Renal pelvis (tissue), 12 donors: ENCODE measurements around the gene CRACR2B. TPM values are rescaled to one million over a fixed set of nuclear protein-coding genes. Genes with fewer than 3 reads are reported as not detected.

Experiments
- DNase-seq: peaks from one replicate; pipeline ENCODE4 v3.0.0-alpha.2; 2013
- long read RNA-seq, 16 experiments: transcript quantifications; one replicate each; lab custom pipeline, GENCODE V29; 2026
- polyA plus RNA-seq, 3 donors: library from polyadenylated mRNA; unstranded; fragments of 120-200 nt; gene quantifications; one replicate each; pipeline ENCODE4 v1.2.1, GENCODE V29; 2013; ENCODE audit not compliant: insufficient read length in 3 of 3

The CRACR2B gene
- 10 to 100 TPM; 16.7 to 21.7 (median 20.0) TPM for polyA plus RNA-seq
- long read RNA-seq, donor 1, partial matches to known transcripts = 0 of 1 reads
- long read RNA-seq, donor 1, other reads (novel, unspliced or antisense) = 0 of 1 reads
- long read RNA-seq, donor 2, partial matches to known transcripts = 0 of 2 reads
- long read RNA-seq, donor 2, other reads (novel, unspliced or antisense) = 0 of 2 reads
- long read RNA-seq, donor 3, partial matches to known transcripts = 0 of 3 reads
- long read RNA-seq, donor 3, other reads (novel, unspliced or antisense) = 0 of 3 reads
- long read RNA-seq, donor 4, partial matches to known transcripts = 0 of 4 reads
- long read RNA-seq, donor 4, other reads (novel, unspliced or antisense) = 0 of 4 reads
- long read RNA-seq, donor 5, partial matches to known transcripts = 6 of 8 reads
- long read RNA-seq, donor 5, other reads (novel, unspliced or antisense) = 0 of 8 reads
- long read RNA-seq, donor 6, partial matches to known transcripts = 0 of 1 reads
- long read RNA-seq, donor 6, other reads (novel, unspliced or antisense) = 0 of 1 reads
- long read RNA-seq, donor 7, partial matches to known transcripts = 0 of 3 reads
- long read RNA-seq, donor 7, other reads (novel, unspliced or antisense) = 0 of 3 reads
- long read RNA-seq, donor 8, partial matches to known transcripts = 0 of 2 reads
- long read RNA-seq, donor 8, other reads (novel, unspliced or antisense) = 0 of 2 reads
- long read RNA-seq, donor 9, partial matches to known transcripts = 16 of 24 reads
- long read RNA-seq, donor 9, other reads (novel, unspliced or antisense) = 0 of 24 reads
- long read RNA-seq, donor 10, partial matches to known transcripts = 0 of 5 reads
- long read RNA-seq, donor 10, other reads (novel, unspliced or antisense) = 0 of 5 reads
- long read RNA-seq, donor 11, partial matches to known transcripts = 0 of 3 reads
- long read RNA-seq, donor 11, other reads (novel, unspliced or antisense) = 0 of 3 reads
- long read RNA-seq, donor 12, transcript CRACR2B-203 (4 exons, 714 nt) = major isoform, 5 of 17 reads
- long read RNA-seq, donor 12, partial matches to known transcripts = 9 of 17 reads
- long read RNA-seq, donor 12, other reads (novel, unspliced or antisense) = 0 of 17 reads
- long read RNA-seq, donor 13, partial matches to known transcripts = 0 of 2 reads
- long read RNA-seq, donor 13, other reads (novel, unspliced or antisense) = 0 of 2 reads
- long read RNA-seq, donor 14 = 0 reads
- long read RNA-seq, donor 15, partial matches to known transcripts = 8 of 16 reads
- long read RNA-seq, donor 15, other reads (novel, unspliced or antisense) = 0 of 16 reads
- long read RNA-seq, donor 16, partial matches to known transcripts = 0 of 3 reads
- long read RNA-seq, donor 16, other reads (novel, unspliced or antisense) = 0 of 3 reads

DNA sequence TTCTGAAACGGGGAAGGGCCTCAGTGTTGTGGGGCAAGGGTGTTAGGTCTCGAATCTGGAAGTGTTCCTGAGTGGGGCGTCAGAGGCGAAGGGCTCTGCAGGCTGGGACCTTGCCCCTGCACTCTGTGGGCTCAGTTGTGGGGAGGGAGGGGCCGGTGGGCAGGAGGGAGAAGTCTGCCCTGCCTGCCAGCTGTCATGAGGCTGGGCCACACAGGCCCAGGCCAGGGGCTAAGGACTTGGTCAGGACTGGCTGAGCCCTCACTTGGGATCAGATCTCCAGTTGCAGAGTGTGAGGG, at the start of gene CRACR2B:
TSS of gene CRACR2B (plus strand) at position 23 of the 296 bp plus-strand sequence. CDS start 689 bp downstream, outside the sequence.
- DNase-seq = no peak

DNA sequence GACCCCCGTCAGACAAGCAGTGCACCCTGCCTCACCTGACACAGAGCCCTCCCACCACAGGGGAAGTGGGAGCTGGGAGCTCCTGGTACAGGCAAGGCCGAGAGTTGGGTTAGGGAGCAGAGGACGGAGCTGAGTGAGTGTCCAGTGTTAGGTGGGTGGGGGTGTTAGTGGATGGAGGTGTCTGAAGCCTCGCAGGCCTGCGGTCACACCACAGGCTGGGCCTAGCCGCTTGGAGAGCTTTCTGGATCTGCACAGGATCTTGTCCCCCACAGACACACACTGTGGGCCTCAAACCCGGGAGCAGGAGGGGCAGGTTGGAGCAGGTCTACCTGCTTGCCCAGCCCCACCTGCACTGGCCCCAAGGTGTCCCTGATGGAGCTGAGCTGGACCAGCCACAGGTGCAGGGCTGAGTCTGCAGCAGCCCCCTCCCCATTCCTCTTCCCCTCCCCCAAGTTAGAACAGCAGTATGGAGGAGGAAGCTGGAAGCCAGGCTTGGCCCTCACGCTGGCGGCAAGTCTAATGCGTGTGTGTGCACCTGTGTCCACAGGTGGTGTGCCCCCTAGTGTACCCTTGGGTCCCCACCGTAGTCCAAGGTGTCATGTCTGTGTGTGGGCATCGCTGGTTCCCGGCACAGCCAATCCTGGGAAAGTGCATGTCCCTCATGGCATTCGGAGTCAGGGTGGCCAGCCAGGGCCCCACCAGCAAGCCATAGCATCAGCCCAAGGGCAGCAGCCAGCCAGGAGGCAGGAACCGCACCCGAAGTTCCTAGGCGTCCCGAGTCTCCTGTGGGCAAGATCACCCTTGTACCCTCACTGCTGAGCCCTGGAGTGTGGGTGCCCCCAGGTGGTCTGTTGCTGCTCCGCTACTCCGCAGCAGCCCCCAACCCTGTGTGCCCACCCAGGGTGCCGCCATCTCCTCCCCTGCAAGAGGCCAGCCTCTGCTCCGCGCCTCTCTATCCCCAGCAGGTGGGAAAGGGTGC, 48.5 kb upstream of the CRACR2B start:
- DNase-seq = no peak

DNA sequence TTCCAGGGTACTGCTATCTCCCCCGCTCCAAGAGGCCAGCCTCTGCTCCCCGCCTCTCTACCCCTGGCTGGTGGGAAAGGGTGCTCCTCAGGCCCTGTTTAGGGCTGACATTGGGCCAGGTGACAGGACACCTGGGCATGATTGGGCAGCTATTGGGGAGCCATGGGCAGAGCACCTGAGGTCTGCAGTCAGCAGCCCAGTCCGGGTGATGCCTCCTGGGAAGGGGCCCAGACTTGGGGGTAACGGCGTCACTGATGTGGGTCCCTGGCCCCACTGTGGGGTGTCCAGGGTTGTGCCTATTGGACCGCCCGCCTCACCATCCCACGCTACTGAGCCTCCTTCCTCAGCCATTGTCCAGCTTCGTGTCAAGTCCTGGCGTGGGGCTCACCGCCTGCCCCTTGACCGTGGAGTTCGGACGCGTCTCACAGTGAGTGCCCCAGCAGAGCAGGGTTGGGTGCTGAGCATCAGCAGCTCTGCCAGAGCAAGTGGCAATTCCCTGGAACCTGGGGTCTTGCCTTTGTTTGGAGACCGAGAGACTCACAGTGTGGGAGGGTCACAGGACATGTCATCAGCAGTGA, 47.7 kb upstream of the CRACR2B start:
- no peak for DNase-seq

GRCh38 chr11:782264-783174, 45.2 kb upstream of the CRACR2B start:
- DNase-seq = no peak

DNA sequence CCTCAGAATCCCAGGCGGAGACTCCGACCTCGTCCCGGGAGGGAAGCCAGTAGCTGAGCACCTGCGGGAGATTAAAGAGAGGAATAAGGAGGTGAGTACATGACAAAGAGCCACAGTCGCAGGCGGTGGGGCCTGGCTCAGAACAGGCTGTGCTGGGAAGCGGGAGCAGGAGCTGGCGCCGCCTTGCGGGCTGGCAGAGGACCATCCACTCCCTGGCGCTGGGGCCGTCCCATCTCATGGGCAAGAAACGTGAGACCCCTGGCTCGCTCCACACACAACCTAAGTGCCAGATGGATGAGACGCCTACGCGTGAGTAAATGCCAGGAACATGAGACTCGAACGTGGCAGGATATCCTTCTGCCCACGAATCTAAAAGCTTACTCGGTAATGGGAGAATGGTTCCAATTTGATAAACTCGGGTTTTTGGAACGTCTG, 44.1 kb upstream of the CRACR2B start:
- peak; percentile 85 for DNase-seq

- no peak for DNase-seq
Measured at GRCh38 chr11:786235-787083, 41.3 kb upstream of the CRACR2B start.

- no peak for DNase-seq
Measured at GRCh38 chr11:787084-787675, 40.5 kb upstream of the CRACR2B start.

DNA sequence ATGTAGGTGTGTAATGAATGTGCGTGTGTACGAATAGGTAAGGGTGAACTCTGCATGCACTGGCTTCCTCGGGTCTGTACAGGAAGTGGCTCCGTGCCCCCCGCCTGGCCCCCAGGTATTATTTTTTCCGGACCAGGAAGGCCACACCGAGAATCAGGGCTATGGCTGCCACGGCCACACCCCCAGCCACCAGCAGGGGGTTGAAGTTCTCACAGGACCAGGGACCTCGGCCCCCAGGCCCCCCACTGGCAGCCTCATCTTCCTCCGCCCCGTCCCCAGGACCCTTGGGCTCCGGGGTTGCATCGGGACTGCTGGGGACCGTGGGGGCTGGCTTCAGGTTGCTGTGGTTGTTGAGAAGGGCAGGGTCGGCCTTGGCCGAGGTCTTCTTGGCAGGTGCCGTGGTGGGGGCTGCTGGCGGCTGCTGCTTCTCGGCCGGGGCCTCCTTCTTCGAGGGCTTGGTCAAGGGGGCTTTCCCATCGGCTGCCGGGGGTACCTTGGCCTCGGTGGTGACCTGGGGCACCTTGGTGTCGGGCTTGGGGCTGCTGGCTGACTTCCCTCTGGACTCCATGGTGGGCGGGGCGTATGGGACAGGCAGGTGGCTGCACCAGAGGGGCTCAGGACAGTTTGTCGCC, 39.6 kb upstream of the CRACR2B start:
- no peak for DNase-seq

- no peak for DNase-seq
Measured at GRCh38 chr11:788953-789940, 38.5 kb upstream of the CRACR2B start.

- no peak for DNase-seq
Measured at GRCh38 chr11:789943-790342, 37.8 kb upstream of the CRACR2B start, which contains the start of gene CEND1. Gene CEND1 (minus strand): TSS chr11:790090. CDS start chr11:788576, 1,514 bp downstream.

DNA sequence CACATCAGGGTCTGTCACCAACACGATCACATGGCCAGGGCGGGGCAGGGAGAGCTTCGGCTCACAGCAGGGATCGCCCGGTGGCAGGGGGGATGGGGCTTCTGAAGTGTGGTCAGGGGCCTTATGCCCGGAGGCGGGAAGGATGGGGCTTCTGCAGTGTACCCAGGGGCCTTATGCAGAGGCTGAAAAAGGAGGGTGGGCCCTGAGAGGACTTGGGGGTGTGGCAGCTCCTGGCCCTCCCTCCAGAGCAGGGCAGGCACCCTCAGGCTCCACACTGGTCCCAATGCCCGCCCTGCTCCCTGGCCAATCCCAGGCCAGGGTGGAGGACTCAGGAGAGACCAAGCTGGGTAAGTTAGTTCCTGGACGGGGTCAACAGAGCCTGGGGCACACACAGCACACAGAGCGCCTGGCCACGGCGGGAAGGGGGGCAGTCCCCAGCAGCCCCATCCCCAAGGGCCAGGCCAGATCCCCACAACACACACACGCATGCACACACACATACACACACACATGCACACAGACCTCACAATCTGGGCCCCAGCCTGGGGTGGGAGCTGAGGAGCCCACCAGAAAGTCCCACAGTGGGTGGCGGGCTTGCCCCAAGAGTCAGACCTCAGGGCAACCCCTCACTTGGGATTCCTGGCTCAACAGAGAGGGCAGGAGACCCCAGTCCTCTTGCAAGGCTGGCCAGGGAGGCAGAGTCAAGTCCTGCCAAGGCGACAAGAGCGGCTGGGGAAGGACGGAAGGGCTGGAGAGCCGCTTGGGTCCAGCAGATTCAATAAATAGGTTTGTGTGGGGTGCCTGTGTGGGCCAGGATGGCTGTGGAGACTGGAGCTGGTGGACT, 36.8 kb upstream of the CRACR2B start:
- DNase-seq = no peak

- DNase-seq = no peak
Measured at GRCh38 chr11:791658-792534, 35.8 kb upstream of the CRACR2B start.

- DNase-seq = no peak
Measured at GRCh38 chr11:792535-792821, 35.2 kb upstream of the CRACR2B start.

DNA sequence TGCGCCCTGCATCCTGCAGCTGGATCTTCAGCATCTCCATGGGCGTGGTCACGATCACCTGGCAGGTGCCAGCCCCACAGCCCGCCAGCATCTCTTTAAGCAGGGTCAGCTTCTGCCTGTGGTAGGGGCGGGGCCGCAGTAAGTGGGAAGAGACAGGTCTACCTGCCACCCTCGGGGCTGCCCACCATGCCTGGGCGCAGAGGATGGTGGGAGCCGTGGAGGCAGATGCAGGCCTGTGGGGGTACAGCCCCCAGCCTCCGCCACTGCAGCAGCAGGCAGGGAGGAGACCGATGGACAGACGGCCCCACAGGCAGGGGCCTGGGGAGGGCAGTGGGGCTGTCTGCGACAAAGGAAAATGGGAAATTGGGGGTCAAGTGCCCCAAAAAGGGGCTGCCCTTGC, 34.8 kb upstream of the CRACR2B start:
- no peak for DNase-seq
